ENCODE results near the gene PUS1. TPM values are rescaled to one million over a fixed set of nuclear protein-coding genes. Genes with fewer than 3 reads are reported as not detected.

PUS1 gene
- total RNA-seq, 4 donors from 2014 or later: 11.2 to 62.2 (median 17.0) TPM

DNA sequence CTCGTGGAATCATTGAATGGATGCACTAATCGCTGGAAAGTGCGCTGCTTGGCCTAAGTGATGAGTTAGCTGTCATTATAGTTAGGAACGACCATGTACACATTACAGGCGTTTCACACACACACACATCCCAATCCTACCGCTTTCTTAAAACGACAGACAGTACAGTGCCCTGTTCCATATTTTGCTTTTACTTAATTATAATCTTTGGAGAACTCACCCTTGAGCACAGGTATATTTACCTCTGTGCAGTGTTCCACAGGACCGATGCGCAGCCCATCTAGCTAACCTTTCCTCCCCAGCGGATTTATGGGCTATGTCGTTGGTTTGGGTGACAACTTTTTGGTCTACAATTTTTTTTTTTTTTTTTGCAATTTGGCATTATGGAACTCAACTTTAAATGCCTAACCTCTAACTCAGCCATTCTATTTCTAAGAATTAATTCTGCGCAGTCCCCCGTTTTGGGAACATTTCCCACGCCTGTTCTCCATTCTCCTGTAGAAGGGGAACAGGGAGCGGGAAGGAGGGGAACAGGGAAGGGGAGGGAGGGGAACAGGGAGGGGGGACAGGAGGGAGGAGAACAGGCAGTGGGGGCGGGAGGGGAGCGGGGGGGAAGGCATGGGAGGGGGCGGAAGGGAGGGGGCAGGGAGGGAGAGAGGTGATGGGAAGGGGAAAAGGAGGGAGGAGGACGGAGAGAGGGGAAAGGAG lies 35.3 kb upstream of the PUS1 start:
- ATAC-seq (ENCODE audit: low FRiP score): no peak
- no peak for DNase-seq (ENCODE audit: low spot score)
- TF ChIP-seq, protein P1, sequence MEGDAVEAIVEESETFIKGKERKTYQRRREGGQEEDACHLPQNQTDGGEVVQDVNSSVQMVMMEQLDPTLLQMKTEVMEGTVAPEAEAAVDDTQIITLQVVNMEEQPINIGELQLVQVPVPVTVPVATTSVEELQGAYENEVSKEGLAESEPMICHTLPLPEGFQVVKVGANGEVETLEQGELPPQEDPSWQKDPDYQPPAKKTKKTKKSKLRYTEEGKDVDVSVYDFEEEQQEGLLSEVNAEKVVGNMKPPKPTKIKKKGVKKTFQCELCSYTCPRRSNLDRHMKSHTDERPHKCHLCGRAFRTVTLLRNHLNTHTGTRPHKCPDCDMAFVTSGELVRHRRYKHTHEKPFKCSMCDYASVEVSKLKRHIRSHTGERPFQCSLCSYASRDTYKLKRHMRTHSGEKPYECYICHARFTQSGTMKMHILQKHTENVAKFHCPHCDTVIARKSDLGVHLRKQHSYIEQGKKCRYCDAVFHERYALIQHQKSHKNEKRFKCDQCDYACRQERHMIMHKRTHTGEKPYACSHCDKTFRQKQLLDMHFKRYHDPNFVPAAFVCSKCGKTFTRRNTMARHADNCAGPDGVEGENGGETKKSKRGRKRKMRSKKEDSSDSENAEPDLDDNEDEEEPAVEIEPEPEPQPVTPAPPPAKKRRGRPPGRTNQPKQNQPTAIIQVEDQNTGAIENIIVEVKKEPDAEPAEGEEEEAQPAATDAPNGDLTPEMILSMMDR (IDR thresholded peaks at IDR 0.05): no peak

DNA sequence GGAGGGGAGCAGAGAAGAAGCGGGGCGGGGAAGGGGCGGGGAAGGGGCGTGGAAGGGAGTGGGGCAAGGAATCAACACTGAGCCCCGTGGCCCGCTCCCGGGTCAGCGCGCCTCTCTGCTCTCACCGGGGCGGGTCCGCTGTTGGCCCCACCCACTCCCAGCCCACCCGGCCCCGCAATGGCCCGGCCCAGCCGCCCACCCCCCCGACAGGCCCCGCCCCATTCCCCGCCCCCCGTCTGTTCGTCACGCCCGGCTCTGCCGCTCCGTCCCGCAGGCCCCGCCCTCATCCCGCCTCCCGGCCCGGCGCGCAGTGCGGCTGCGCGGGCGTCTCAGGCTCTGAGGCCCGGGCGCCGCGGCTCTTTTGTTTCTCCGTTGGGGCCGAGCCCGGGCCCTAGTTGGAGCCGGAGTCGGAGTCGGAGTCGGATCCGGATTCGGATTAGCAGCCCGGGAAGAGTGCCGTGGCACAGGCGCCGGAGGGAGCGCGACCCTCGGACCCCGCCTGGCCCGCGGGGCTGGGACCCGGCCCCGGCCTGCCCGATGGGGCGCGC lies 34.7 kb upstream of the PUS1 start, which contains the start of gene ULK1:
ULK1 (plus strand) TSS at position 310 of the 548 bp plus-strand sequence. CDS start 380 bp downstream, outside the sequence.
- peak; percentile 82 for ATAC-seq (ENCODE audit: low FRiP score)

DNA sequence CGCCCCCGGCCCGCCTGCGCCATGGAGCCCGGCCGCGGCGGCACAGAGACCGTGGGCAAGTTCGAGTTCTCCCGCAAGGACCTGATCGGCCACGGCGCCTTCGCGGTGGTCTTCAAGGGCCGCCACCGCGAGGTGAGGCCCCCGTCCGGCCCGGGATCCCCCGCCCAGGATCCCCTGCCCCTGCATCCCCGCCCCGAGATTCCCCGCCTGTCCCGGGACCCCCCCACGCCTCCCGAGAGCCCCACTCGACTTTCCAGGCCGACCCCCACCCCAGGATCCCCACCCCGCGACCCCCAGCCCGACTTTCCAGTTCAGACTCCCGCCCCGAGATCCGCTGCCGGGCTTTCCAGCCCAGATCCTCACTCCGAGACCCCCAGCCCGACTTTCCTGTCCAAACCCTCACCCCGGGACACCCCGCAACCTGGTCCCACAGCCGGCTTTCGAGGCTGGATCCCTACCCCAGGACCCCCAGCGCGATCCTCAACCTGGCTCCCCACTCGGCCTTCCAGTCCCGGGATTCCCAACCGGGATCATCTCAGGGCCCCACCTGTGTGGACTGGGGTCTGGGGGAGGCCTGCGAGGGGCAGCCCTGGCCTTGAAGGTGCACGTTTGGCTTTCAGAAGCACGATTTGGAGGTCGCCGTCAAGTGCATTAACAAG lies 34.0 kb upstream of the PUS1 start:
- TF ChIP-seq, protein P1 (IDR thresholded peaks at IDR 0.05): no peak
- no peak for DNase-seq (ENCODE audit: low spot score)
- ATAC-seq (ENCODE audit: low FRiP score): no peak

More for the DNA sequence above, 34.7 kb upstream of the PUS1 start, which contains the start of gene ULK1:
- peak; percentile 87 for DNase-seq (ENCODE audit: low spot score)
- TF ChIP-seq, protein P1 (IDR thresholded peaks at IDR 0.05): no peak

DNA sequence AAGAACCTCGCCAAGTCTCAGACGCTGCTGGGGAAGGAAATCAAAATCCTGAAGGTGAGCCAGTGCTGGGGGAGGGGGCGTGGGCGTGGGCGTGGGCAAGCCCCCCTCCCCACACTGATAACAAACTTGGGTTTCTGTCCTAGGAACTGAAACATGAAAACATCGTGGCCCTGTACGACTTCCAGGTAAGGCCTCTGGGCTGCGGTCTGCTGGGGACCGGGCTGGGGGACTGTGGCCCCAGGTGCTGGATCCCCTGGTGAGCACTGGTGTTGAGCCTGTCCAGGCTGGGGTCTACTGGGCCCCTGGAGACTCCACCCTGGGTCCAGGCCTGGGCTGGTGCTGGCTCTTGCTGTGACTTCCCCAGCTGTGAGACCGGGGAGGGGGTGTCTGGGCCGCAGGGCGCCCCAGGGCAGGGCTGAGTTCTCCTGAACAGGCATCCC lies 33.4 kb upstream of the PUS1 start:
- DNase-seq (ENCODE audit: low spot score) (no peak), ATAC-seq (ENCODE audit: low FRiP score) (no peak)
- TF ChIP-seq, protein P1 (IDR thresholded peaks at IDR 0.05): no peak

DNA sequence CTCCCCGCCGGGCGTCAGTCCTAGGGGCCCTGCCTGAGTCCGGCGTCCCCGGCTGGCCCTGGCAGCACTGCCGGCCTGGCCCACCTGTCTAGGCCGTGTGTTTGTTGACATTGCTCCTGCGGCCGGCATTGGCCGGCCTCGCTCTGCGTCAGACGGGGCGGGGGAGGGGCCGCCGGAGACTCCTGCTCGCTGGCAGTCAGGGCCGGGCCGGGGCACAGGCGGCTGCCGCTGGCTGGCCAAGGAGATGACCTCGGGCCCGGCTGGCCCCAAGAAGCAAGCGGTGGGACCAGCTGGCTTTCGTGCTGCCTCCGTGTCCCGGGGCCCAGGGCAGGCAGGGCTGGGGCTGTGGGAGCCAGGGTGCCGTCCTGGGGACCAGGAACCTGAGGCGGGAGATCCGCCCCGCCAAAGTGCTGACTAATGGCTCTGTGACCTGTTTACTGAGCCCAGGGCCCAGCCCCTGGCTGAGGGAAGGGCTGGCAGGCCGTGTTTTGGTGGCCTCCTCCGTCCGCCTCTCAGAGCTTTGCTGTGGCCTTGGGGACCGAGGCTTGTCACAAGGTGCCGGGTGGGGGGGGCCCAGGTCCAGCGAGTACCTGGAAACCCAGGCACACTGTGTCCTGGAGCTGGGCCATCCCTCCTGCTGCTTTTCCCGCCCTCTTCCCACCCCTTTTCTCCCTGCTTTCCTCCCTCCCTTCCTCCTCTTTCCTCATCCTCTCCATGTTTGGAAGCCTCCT lies 32.8 kb upstream of the PUS1 start:
- ATAC-seq (ENCODE audit: low FRiP score) (peak; percentile 87), DNase-seq (ENCODE audit: low spot score) (peak; percentile 64)
- TF ChIP-seq, protein P1 (IDR thresholded peaks at IDR 0.05): no peak

DNA sequence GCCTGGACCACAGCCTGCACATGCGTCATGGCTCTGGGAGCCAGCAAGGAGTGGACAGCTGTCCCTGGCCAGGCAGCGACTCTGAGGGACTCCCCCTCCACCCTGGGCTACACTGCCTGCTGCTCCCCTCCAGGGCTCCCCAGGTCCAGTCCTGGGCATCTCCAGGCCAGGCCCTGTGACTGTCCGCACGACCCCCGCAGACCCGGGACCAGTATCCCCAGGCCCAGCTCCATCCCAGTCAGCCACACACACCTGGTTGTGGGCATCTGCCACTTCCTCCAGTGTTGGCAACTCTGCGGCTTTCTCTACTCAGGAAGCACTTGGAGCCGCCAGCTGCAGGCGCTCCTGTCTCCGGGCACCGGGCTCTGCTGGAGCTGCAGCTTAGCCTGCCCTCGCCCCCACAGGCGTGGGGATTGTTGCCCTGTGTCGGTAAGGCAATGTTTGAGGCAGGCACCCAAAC lies 32.2 kb upstream of the PUS1 start:
- TF ChIP-seq, protein P1 (IDR thresholded peaks at IDR 0.05): no peak
- ATAC-seq (ENCODE audit: low FRiP score) (no peak), DNase-seq (ENCODE audit: low spot score) (peak; percentile 51)

Measured in omental fat pad (tissue), 4 donors.